Lower lobe of right lung (tissue), 2 donors: Measurements from ENCODE around the gene KLHL2. TPM values are rescaled to one million over a fixed set of nuclear protein-coding genes. Genes with fewer than 3 reads are reported as not detected.

Experiments
- ATAC-seq, 2 donors: fragments of 200-7000 bp; cut with Tn5 transposase; one replicate each; pipeline ENCODE4 v1.9.1; 2020 to 2022; ENCODE audit warnings: mild to moderate bottlenecking in 2 of 2, moderate library complexity in 2 of 2
- DNase-seq: peaks from one replicate; pipeline ENCODE4 v3.0.0-alpha.2; 2020
- H3K27ac ChIP-seq: fragments of 200-600 bp; one replicate; pipeline ENCODE4 v1.8.0; 2022
- H3K27me3 ChIP-seq: fragments of 200-600 bp; one replicate; pipeline ENCODE4 v1.8.0; 2022; ENCODE audit warnings: low read depth
- H3K36me3 ChIP-seq: fragments of 200-600 bp; one replicate; pipeline ENCODE4 v1.8.0; 2022; ENCODE audit warnings: mild to moderate bottlenecking
- H3K4me1 ChIP-seq: fragments of 200-600 bp; one replicate; pipeline ENCODE4 v1.8.0; 2022
- H3K4me3 ChIP-seq: fragments of 200-600 bp; one replicate; pipeline ENCODE4 v1.8.0; 2022; ENCODE audit warnings: mild to moderate bottlenecking
- H3K9me3 ChIP-seq: fragments of 200-600 bp; one replicate; pipeline ENCODE4 v1.8.0; 2022
- CTCF ChIP-seq: fragments of 200-600 bp; IDR thresholded peaks from one replicate; pipeline ENCODE4 v1.8.0; 2022; ENCODE audit warnings: antibody characterized with exemption, mild to moderate bottlenecking
- intact Hi-C: fragments of 100-400 bp; cut with DNase I; formaldehyde crosslinking; loops from one replicate; pipeline ENCODE4 v1.11.0; 2022
- total RNA-seq: library from RNA; stranded (reverse); fragmentation: NEBNext Ultra II Directional; extraction: Animal tissue kit (Norgen Biotek cat#: 25700); gene quantifications from one replicate; pipeline ENCODE4 v1.2.1, GENCODE V29; 2021
- donor health status: DM: no; HTN: yes; CAD: no; lungs with severe emphysema.

KLHL2 gene
- total RNA-seq, 1 donor from 2014 or later, result 37.7 TPM

DNA sequence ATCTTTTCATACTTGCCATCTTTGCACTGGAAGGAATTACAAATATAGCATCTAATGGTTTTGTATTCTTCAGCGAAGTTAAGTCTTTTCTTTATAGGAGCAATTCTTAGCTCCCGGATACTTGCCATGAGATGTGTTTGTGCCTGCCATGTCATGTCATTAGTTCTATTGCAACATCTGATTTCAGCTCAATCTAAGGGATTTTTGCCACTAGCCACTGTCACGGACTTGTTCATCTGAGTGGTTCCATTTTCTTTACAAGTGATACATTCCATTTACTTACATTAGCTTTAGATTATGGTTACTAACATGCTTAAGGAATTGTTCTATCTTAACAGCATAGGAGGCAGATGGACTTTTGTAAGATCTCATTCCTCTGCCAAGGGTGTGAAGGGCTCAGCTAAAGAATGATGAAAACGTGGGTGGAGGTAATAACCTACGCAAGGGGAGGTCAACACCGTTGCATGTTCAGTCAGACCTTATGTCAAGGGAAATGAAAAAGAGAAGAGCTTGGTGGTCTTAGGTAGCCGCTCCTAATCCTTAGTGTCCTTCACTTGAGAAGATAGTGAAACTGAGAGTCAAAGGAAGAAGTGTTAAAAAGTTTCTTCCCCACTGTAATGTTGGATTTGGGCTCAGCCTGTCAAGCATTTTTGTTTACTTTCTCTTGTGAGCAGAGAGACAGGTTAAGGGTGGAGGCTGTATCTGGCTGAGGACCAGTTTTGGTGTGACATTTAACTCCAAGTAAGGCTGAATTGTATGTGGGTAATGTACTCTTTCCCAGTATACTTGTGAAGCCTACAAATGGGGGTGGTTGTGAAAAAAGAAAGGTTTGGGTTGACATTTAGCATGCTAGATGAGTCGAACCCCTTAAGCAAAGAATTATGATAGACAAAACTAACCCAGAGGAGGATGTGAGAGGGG is 3.6 kb upstream of the KLHL2 start:
- no peak for DNase-seq
- Histone ChIP-seq H3K4me3 (no peak overlapping the region), H3K9me3 (no peaks in the 10 kb centered on the region), H3K4me1 (peaks cover 22% of the 10 kb centered on the region), H3K27ac (no peak overlapping the region), H3K36me3 (no peaks in the 10 kb centered on the region), H3K27me3 (no peaks in the 10 kb centered on the region)
- no peak for ATAC-seq
- no peak for TF ChIP-seq CTCF
- intact Hi-C loops, result no loop called here

DNA sequence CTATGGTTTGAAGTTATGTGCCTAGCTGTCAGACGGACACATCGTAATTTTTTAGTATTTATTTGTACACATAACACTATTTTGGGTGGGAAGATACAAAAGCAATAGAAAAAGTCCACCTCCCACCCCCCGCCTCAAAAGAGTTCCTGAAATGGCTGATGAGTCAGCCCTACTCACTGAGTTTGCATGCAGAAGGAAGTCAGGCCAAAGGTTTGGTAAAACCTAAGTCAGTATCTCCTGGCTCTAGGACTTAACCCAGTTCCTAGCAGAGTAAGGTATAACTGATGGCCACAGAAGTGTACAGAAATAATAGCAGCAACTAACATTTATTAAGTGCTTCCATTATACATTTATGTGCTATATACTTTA is 2.9 kb upstream of the KLHL2 start:
- H3K4me3 ChIP-seq, result no peak overlapping the region
- no peak for ATAC-seq
- H3K27ac ChIP-seq, result no peak overlapping the region
- no peaks in the 10 kb centered on the region for H3K36me3 ChIP-seq
- H3K27me3 ChIP-seq, result no peaks in the 10 kb centered on the region
- intact Hi-C loops, result no loop called here
- H3K9me3 ChIP-seq, result no peaks in the 10 kb centered on the region
- no peak for TF ChIP-seq CTCF
- no peak for DNase-seq
- peaks cover 28% of the 10 kb centered on the region for H3K4me1 ChIP-seq

- H3K4me3 ChIP-seq, result peak overlapping the region; percentile 79
- no peak for DNase-seq
- ATAC-seq, result peak; percentile 34 to 41
- no peak for TF ChIP-seq CTCF
- H3K36me3 ChIP-seq, result no peaks in the 10 kb centered on the region
- no peaks in the 10 kb centered on the region for H3K27me3 ChIP-seq
- peak overlapping the region; percentile 93 for H3K27ac ChIP-seq
- no peaks in the 10 kb centered on the region for H3K9me3 ChIP-seq
- H3K4me1 ChIP-seq, result peaks cover 35% of the 10 kb centered on the region
- intact Hi-C loops, result no loop called here
Measured at GRCh38 chr4:165207016-165207430, 338 bp upstream of the KLHL2 start.

- Histone ChIP-seq H3K9me3 (no peaks in the 10 kb centered on the region), H3K27me3 (no peaks in the 10 kb centered on the region), H3K4me1 (peaks cover 35% of the 10 kb centered on the region), H3K4me3 (peak overlapping the region; percentile 79), H3K36me3 (no peaks in the 10 kb centered on the region), H3K27ac (peak overlapping the region; percentile 93)
- no peak for DNase-seq
- no peak for TF ChIP-seq CTCF
- intact Hi-C loops, result no loop called here
- peak in 1 of 2 donors; percentile 28 for ATAC-seq
Measured at GRCh38 chr4:165208221-165208652, 876 bp downstream of the KLHL2 start.

GRCh38 chr4:165208741-165209388 is 1.5 kb downstream of the KLHL2 start:
- intact Hi-C loops, result no loop called here
- DNase-seq (no peak), ATAC-seq (peak in 1 of 2 donors; percentile 20)
- Histone ChIP-seq H3K36me3 (no peaks in the 10 kb centered on the region), H3K4me1 (peaks cover 35% of the 10 kb centered on the region), H3K27me3 (no peaks in the 10 kb centered on the region), H3K27ac (peak overlapping the region; percentile 93), H3K9me3 (no peaks in the 10 kb centered on the region), H3K4me3 (peak overlapping the region; percentile 79)
- no peak for TF ChIP-seq CTCF
